OCI-LY7 (cell line): ENCODE data around the gene SMOC2. TPM values are rescaled to one million over a fixed set of nuclear protein-coding genes. Genes with fewer than 3 reads are reported as not detected.

Experiments used
- BruUV-seq: library from RNA; stranded (reverse); fragments of 400-500 nt; replicated peaks from 2 replicates; lab custom pipeline; 2021; lab: Mats Ljungman, UMichigan
- CTCF ChIA-PET: fragments of 300-600 bp; sonication (Branson Sonifier 250); formaldehyde crosslinking; loops from one replicate; lab custom pipeline; 2022; ENCODE audit warnings: antibody characterized with exemption; ENCODE audit not compliant: unreplicated experiment; lab: Charles Lee
- POLR2A ChIA-PET: fragments of 300-600 bp; sonication (Branson Sonifier 250); formaldehyde crosslinking; loops from one replicate; lab custom pipeline; 2022; ENCODE audit warnings: antibody characterized with exemption; lab: Charles Lee
- DNase-seq: peaks from one replicate; pipeline ENCODE4 v3.0.0-alpha.2; 2015; ENCODE audit warnings: low spot score
- H2AFZ ChIP-seq: fragments of 200-600 bp; sonication (generic), shearing (Covaris generic); 2 replicates; pipeline ENCODE4 v1.6.1; 2014; ENCODE audit warnings: mild to moderate bottlenecking, antibody characterized with exemption, low read length, moderate library complexity
- H3K27ac ChIP-seq: fragments of 200-600 bp; sonication (generic); 2 replicates; pipeline ENCODE4 v1.5.1; 2014; ENCODE audit warnings: mixed run types, low read depth, mild to moderate bottlenecking, moderate library complexity, low read length, inconsistent platforms; ENCODE audit not compliant: poor library complexity, severe bottlenecking
- H3K36me3 ChIP-seq: fragments of 200-600 bp; sonication (generic); 2 replicates; pipeline ENCODE4 v1.6.1; 2014; ENCODE audit warnings: mild to moderate bottlenecking, antibody characterized with exemption, low read length, moderate library complexity, mixed read lengths; ENCODE audit not compliant: insufficient read depth
- H3K4me1 ChIP-seq: fragments of 200-600 bp; sonication (generic); 2 replicates; pipeline ENCODE4 v1.5.1; 2014; ENCODE audit warnings: mild to moderate bottlenecking, low read length; ENCODE audit not compliant: insufficient read depth, poor library complexity, severe bottlenecking
- H3K4me2 ChIP-seq: fragments of 200-600 bp; sonication (generic); 2 replicates; pipeline ENCODE4 v1.6.1; 2014; ENCODE audit warnings: mild to moderate bottlenecking, low read length
- H3K4me3 ChIP-seq: fragments of 200-600 bp; sonication (generic); 2 replicates; pipeline ENCODE4 v1.5.1; 2014; ENCODE audit warnings: mild to moderate bottlenecking, low read depth, low read length; ENCODE audit not compliant: poor library complexity, severe bottlenecking
- H3K79me2 ChIP-seq: fragments of 200-600 bp; sonication (generic); 2 replicates; pipeline ENCODE4 v1.6.1; 2016; ENCODE audit warnings: low read depth, mild to moderate bottlenecking, low read length, moderate library complexity, mixed read lengths; ENCODE audit not compliant: insufficient read depth
- H3K9me2 ChIP-seq: fragments of 200-600 bp; sonication (generic); 2 replicates; pipeline ENCODE4 v1.6.1; 2016; ENCODE audit warnings: mild to moderate bottlenecking, low read length, mixed read lengths; ENCODE audit not compliant: insufficient read depth
- H3K9me3 ChIP-seq: fragments of 200-600 bp; sonication (generic); 2 replicates; pipeline ENCODE4 v1.6.1; 2014; ENCODE audit warnings: mild to moderate bottlenecking, mixed run types, low read length, mixed read lengths
- H4K20me1 ChIP-seq: fragments of 200-600 bp; sonication (generic); 2 replicates; pipeline ENCODE4 v1.6.1; 2014; ENCODE audit warnings: mild to moderate bottlenecking, antibody characterized with exemption, low read length, moderate library complexity, mixed read lengths; ENCODE audit not compliant: insufficient read depth
- CTCF ChIP-seq: fragments of 200-600 bp; sonication (generic); conservative IDR thresholded peaks from 2 replicates; pipeline ENCODE4 v1.5.1; 2014; ENCODE audit warnings: mild to moderate bottlenecking, antibody characterized with exemption, low read length, moderate library complexity, mixed read lengths
- EZH2phosphoT487 ChIP-seq: fragments of 200-600 bp; sonication (generic); IDR thresholded peaks from 2 replicates; pipeline ENCODE4 v1.6.1; 2018; ENCODE audit warnings: low read depth, borderline replicate concordance, mild to moderate bottlenecking, mixed run types, antibody characterized with exemption, low read length, moderate library complexity, mixed read lengths
- intact Hi-C: fragments of 100-400 bp; cut with micrococcal nuclease; formaldehyde crosslinking; loops from one replicate; pipeline ENCODE4 v1.10.0; 2022; ENCODE audit not compliant: unreplicated experiment
- total RNA-seq, 2 experiments: library from RNA; depleted of rRNA in 1 of 2; stranded (reverse); fragments of >200 nt in 1 of 2; shearing (Covaris generic) in 1 of 2; gene quantifications; 2 replicates each; pipeline ENCODE4 v1.2.3, GENCODE V29; 2014 to 2022

SMOC2 gene
- total RNA-seq, 2 experiments from 2014 or later = not detected

GRCh38 chr6:168536665-168537539 lies 95.9 kb downstream of the SMOC2 start:
- ChIA-PET CTCF (no interaction called here), POLR2A (interaction anchor here (0.7 kb wide), 1 partner anchor 14 kb away, joined by 3 read pairs; no protein-coding TSS in a partner anchor)
- no peaks in the 10 kb centered on the region for H3K4me1 ChIP-seq
- no TSS peak for BruUV-seq
- no peak overlapping the region for H3K4me3 ChIP-seq
- no peak overlapping the region for H2AFZ ChIP-seq
- H3K9me2 ChIP-seq = no peaks in the 10 kb centered on the region
- intact Hi-C loops = no loop called here
- H3K79me2 ChIP-seq = no peaks in the 10 kb centered on the region
- TF ChIP-seq EZH2phosphoT487 = no peak
- no peak for TF ChIP-seq CTCF
- no peaks in the 10 kb centered on the region for H4K20me1 ChIP-seq
- no peak overlapping the region for H3K4me2 ChIP-seq
- no peaks in the 10 kb centered on the region for H3K36me3 ChIP-seq
- no peak for DNase-seq
- no peaks in the 10 kb centered on the region for H3K9me3 ChIP-seq
- no peak overlapping the region for H3K27ac ChIP-seq

- CTCF ChIA-PET = no interaction called here
These were observed 96.5 kb downstream of the SMOC2 start for GRCh38 chr6:168537540-168537884.

More at GRCh38 chr6:168537540-168537884, 96.5 kb downstream of the SMOC2 start:
- no peak overlapping the region for H3K27ac ChIP-seq
- intact Hi-C loops = no loop called here
- no peaks in the 10 kb centered on the region for H4K20me1 ChIP-seq
- DNase-seq = no peak
- BruUV-seq = no TSS peak
- H3K4me1 ChIP-seq = no peaks in the 10 kb centered on the region
- TF ChIP-seq CTCF (no peak), EZH2phosphoT487 (no peak)
- H3K36me3 ChIP-seq = no peaks in the 10 kb centered on the region
- no peaks in the 10 kb centered on the region for H3K9me2 ChIP-seq
- no peaks in the 10 kb centered on the region for H3K79me2 ChIP-seq
- no peaks in the 10 kb centered on the region for H3K9me3 ChIP-seq
- no peak overlapping the region for H3K4me3 ChIP-seq
- H2AFZ ChIP-seq = no peak overlapping the region
- no peak overlapping the region for H3K4me2 ChIP-seq
- POLR2A ChIA-PET = no interaction called here
